DND-41 (cell line): ENCODE results near the gene TUBG1.

ENCODE experiments used
- ATAC-seq: fragments of 200-7000 bp; cut with Tn5 transposase; 3 replicates; pipeline ENCODE4 v1.9.1; 2021; ENCODE audit warnings: low read depth; ENCODE audit not compliant: insufficient read depth
- DNase-seq: peaks from one replicate; pipeline ENCODE4 v3.0.0-alpha.2; 2020
- H2AFZ ChIP-seq: 2 replicates; pipeline ENCODE4 v1.6.0; 2012; ENCODE audit warnings: low read depth, low read length
- H3K27ac ChIP-seq: 2 replicates; pipeline ENCODE4 v1.5.1; 2012; ENCODE audit warnings: low read length, inconsistent platforms
- H3K27me3 ChIP-seq: fragments of 200-600 bp; sonication (generic); 2 replicates; pipeline ENCODE4 v1.6.0; 2012; ENCODE audit warnings: low read length, mild to moderate bottlenecking, inconsistent platforms; ENCODE audit not compliant: insufficient read depth, poor library complexity
- H3K36me3 ChIP-seq: 2 replicates; pipeline ENCODE4 v1.5.1; 2012; ENCODE audit warnings: low read length, inconsistent platforms; ENCODE audit not compliant: insufficient read depth
- H3K4me1 ChIP-seq: 2 replicates; pipeline ENCODE4 v1.5.1; 2012; ENCODE audit warnings: mild to moderate bottlenecking, low read length; ENCODE audit not compliant: insufficient read depth
- H3K4me2 ChIP-seq: 2 replicates; pipeline ENCODE4 v1.6.0; 2012; ENCODE audit warnings: mild to moderate bottlenecking, moderate library complexity, low read length, inconsistent platforms; ENCODE audit not compliant: insufficient read depth
- H3K4me3 ChIP-seq, 2 experiments: fragments of 200-600 bp in 1 of 2; shearing (Covaris generic) in 1 of 2; 2 replicates each; pipeline ENCODE4 v1.5.1; 2012 to 2016; ENCODE audit warnings: inconsistent platforms in 2 of 2, low read length in 2 of 2, mild to moderate bottlenecking in 2 of 2, low read depth in 1 of 2, moderate library complexity in 1 of 2
- H3K79me2 ChIP-seq: 2 replicates; pipeline ENCODE4 v1.6.0; 2012; ENCODE audit warnings: low read length, inconsistent platforms; ENCODE audit not compliant: insufficient read depth
- H3K9ac ChIP-seq: 2 replicates; pipeline ENCODE4 v1.6.0; 2012; ENCODE audit warnings: low read depth, mild to moderate bottlenecking, inconsistent platforms, low read length, moderate library complexity
- H3K9me3 ChIP-seq: 2 replicates; pipeline ENCODE4 v1.5.1; 2012; ENCODE audit warnings: low read length, moderate library complexity, mild to moderate bottlenecking, inconsistent platforms; ENCODE audit not compliant: insufficient read depth, severe bottlenecking
- H4K20me1 ChIP-seq: 2 replicates; pipeline ENCODE4 v1.6.0; 2012; ENCODE audit warnings: low read length; ENCODE audit not compliant: insufficient read depth
- CTCF ChIP-seq: IDR thresholded peaks from 2 replicates; pipeline ENCODE4 v1.5.1; 2012; ENCODE audit warnings: borderline replicate concordance, low read length, moderate library complexity, mild to moderate bottlenecking; ENCODE audit not compliant: poor library complexity, severe bottlenecking; ENCODE audit errors: extremely low read depth
- EZH2 ChIP-seq: IDR thresholded peaks from 3 replicates; pipeline ENCODE4 v1.6.1; 2012; ENCODE audit warnings: borderline replicate concordance, low read depth, mild to moderate bottlenecking, moderate library complexity, low read length, inconsistent platforms; ENCODE audit not compliant: severe bottlenecking

The TUBG1 gene

DNA sequence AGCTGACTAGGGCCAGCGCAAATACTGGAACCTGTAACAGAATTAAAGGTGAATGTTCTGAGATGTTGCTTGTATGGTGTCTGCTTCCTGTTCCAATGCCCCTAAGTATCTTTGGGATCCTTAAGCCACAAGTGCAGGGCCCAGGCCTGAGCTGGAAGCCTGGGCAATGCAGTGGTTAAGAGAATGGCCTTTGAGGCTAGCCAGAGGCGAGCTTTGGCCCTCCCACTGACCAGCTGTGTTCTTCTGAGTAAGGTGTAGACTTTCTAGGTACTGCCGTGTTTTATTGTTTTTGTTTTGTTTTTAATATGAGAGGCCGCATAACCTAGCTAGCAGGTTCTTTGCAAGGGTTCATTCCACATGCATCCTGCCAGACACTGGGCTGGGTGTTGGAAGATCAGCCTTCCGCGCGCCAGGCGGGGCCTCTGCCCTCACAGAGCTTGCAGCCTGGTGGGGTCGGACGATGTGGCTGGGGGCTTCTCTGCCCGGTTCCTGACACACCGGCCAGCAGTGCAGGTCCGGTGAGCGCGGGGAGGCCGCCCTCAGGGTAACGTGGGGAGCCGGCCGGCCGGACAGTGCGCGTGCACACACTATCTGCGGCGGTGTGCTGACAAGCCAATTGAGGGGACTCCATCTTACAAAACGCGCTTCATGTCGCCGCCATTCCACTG, 43.1 kb upstream of the TUBG1 start:
- Histone ChIP-seq H3K4me2 (peak overlapping the region; percentile 95), H2AFZ (peak overlapping the region; percentile 84), H4K20me1 (peaks cover 19% of the 10 kb centered on the region; the same call in 1 of the 2 replicates), H3K27me3 (no peaks in the 10 kb centered on the region), H3K9ac (peak overlapping the region; percentile 82), H3K36me3 (peaks cover 82% of the 10 kb centered on the region), H3K79me2 (peaks cover 75% of the 10 kb centered on the region), H3K27ac (peak overlapping the region; percentile 89), H3K4me3 (peak overlapping the region; percentile 63 to 74; a peak in 3 of 4 replicates), H3K4me1 (peaks cover 75% of the 10 kb centered on the region), H3K9me3 (no peaks in the 10 kb centered on the region)
- TF ChIP-seq CTCF: no peak
- TF ChIP-seq EZH2: no peak
- ATAC-seq (peak; percentile 1; the same call in 1 of the 3 replicates), DNase-seq (no peak)

- peaks cover 71% of the 10 kb centered on the region for H3K4me1 ChIP-seq
- ATAC-seq: peak; percentile 73
- DNase-seq: peak; percentile 94
- peak within 1 kb of the TSS; percentile 89 for H3K27ac ChIP-seq
- H2AFZ ChIP-seq: peak within 1 kb of the TSS; percentile 84
- H3K4me3 ChIP-seq: peak within 1 kb of the TSS; percentile 63 to 74
- peaks cover 88% of the 10 kb centered on the region for H3K36me3 ChIP-seq
- H3K9me3 ChIP-seq: no peaks in the 10 kb centered on the region
- H3K27me3 ChIP-seq: no peaks in the 10 kb centered on the region
- H3K9ac ChIP-seq: peak within 1 kb of the TSS; percentile 82
- peaks cover 75% of the 10 kb centered on the region for H3K79me2 ChIP-seq
- peaks cover 22% of the 10 kb centered on the region; the same call in 1 of the 2 replicates for H4K20me1 ChIP-seq
- peak within 1 kb of the TSS; percentile 95 for H3K4me2 ChIP-seq
- TF ChIP-seq EZH2: no peak
- no peak for TF ChIP-seq CTCF
These were observed 42.5 kb upstream of the TUBG1 start, which contains the start of gene MLX for GRCh38 chr17:42566883-42567573. Gene MLX (plus strand): TSS chr17:42567100. CDS start chr17:42567125, 25 bp downstream.

- H3K27ac ChIP-seq: 0 out of 2 replicates have a peak overlapping the region, but pooled peaks have one; percentile 26
These were observed 41.0 kb upstream of the TUBG1 start for GRCh38 chr17:42568341-42569111.

More at GRCh38 chr17:42568341-42569111, 41.0 kb upstream of the TUBG1 start:
- TF ChIP-seq CTCF (no peak), EZH2 (no peak)
- DNase-seq (no peak), ATAC-seq (no peak)
- no peak overlapping the region for H2AFZ ChIP-seq
- peaks cover 66% of the 10 kb centered on the region for H3K4me1 ChIP-seq
- H3K79me2 ChIP-seq: peaks cover 74% of the 10 kb centered on the region
- H3K27me3 ChIP-seq: no peaks in the 10 kb centered on the region
- peak overlapping the region; percentile 17; the same call in 1 of the 2 replicates for H3K9ac ChIP-seq
- no peaks in the 10 kb centered on the region for H3K9me3 ChIP-seq
- H4K20me1 ChIP-seq: peaks cover 22% of the 10 kb centered on the region; the same call in 1 of the 2 replicates
- peak overlapping the region; percentile 95 for H3K4me2 ChIP-seq
- peak overlapping the region in 1 of 2 experiments; percentile 36; a peak in 1 of 4 replicates for H3K4me3 ChIP-seq
- peaks cover 92% of the 10 kb centered on the region for H3K36me3 ChIP-seq
